ENCODE results near the gene DHRSX.
"Not testable (repeated sequence)": the region's sequence is repeated elsewhere in the genome, so short reads cannot be mapped to it uniquely, and the experiment has no call there.

DNA sequence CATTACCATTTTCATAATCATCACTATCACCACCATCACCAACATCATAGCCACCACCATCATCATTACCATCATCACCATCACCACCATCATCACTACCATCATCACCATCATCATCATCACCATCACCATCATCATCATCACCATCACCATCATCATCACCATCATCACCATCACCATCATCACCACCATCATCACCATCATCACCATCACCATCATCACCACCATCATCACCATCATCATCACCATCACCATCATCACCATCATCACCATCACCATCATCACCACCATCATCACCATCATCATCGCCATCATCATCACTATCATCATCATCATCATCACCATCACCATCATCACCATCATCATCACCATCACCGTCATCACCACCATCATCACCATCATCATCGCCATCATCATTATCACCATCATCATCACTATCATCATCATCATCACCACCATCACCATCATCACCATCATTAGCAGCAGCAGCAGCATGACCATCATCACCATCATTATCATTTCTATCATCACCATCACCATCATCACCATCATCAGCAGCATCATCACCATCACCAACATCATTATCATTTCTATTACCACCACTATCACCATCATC, 118.2 kb downstream of the DHRSX start:
- not testable (repeated sequence) for TF ChIP-seq EP300 (conservative IDR thresholded peaks at IDR 0.05; ENCODE audit: poor library complexity, severe bottlenecking); SMC3 (conservative IDR thresholded peaks at IDR 0.05; ENCODE audit: poor library complexity)
- TF ChIP-seq, protein P1, sequence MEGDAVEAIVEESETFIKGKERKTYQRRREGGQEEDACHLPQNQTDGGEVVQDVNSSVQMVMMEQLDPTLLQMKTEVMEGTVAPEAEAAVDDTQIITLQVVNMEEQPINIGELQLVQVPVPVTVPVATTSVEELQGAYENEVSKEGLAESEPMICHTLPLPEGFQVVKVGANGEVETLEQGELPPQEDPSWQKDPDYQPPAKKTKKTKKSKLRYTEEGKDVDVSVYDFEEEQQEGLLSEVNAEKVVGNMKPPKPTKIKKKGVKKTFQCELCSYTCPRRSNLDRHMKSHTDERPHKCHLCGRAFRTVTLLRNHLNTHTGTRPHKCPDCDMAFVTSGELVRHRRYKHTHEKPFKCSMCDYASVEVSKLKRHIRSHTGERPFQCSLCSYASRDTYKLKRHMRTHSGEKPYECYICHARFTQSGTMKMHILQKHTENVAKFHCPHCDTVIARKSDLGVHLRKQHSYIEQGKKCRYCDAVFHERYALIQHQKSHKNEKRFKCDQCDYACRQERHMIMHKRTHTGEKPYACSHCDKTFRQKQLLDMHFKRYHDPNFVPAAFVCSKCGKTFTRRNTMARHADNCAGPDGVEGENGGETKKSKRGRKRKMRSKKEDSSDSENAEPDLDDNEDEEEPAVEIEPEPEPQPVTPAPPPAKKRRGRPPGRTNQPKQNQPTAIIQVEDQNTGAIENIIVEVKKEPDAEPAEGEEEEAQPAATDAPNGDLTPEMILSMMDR (IDR thresholded peaks at IDR 0.05; ENCODE audit: poor library complexity, severe bottlenecking): not testable (repeated sequence)

All from neural cell (in vitro differentiated cells).